T-cell (primary cell): ENCODE measurements around the gene PTPRD. TPM values are rescaled to one million over a fixed set of nuclear protein-coding genes. Genes with fewer than 3 reads are reported as not detected.

Experiments
- ATAC-seq, 4 experiments: fragments of 200-7000 bp in 3 of 4; fragments of 150-1000 bp in 1 of 4; cut with Tn5 transposase; replicated peaks in 1 of 4; 1 replicate in 3 of 4; 2 replicates in 1 of 4; pipeline ENCODE4 v1.10.0; 2021; ENCODE audit warnings: moderate library complexity in 3 of 4, mild to moderate bottlenecking in 2 of 4, moderate number of reproducible peaks in 1 of 4
- CTCF ChIA-PET, 2 donors: fragments of 300-600 bp; sonication (Branson Sonifier 250); formaldehyde crosslinking; loops; one replicate each; lab custom pipeline; 2022; ENCODE audit warnings: antibody characterized with exemption in 2 of 2; lab: Charles Lee
- POLR2A ChIA-PET, 2 donors: fragments of 300-600 bp; sonication (Branson Sonifier 250); formaldehyde crosslinking; loops; one replicate each; lab custom pipeline; 2022; ENCODE audit warnings: antibody characterized with exemption in 2 of 2; lab: Charles Lee
- DNase-seq, 35 experiments: peaks; one replicate each; pipeline versions ENCODE4 v3.0.0 to v3.0.0-alpha.2; 2013 to 2023
- H3K27ac ChIP-seq: one replicate; pipeline ENCODE4 v1.5.1; 2013; ENCODE audit warnings: low read length
- H3K27me3 ChIP-seq, 2 experiments: replicated peaks in 1 of 2; 1 replicate in 1 of 2; 2 replicates in 1 of 2; pipeline versions ENCODE4 v1.6.1 to v1.7.0; 2013; ENCODE audit warnings: low read length in 1 of 2, mixed read lengths in 1 of 2; ENCODE audit not compliant: control insufficient read depth in 2 of 2, insufficient read depth in 2 of 2; ENCODE audit errors: extremely low read depth in 1 of 2
- H3K36me3 ChIP-seq, 2 donors: 1 replicate in 1 of 2; 2 replicates in 1 of 2; pipeline versions ENCODE4 v1.6.1 to v1.7.0; 2013; ENCODE audit warnings: low read length in 1 of 2; ENCODE audit not compliant: control insufficient read depth in 2 of 2, insufficient read depth in 1 of 2; ENCODE audit errors: extremely low read depth in 1 of 2
- H3K4me1 ChIP-seq, 2 experiments: 1 replicate in 1 of 2; 2 replicates in 1 of 2; pipeline versions ENCODE4 v1.6.1 to v1.7.0; 2013; ENCODE audit warnings: low read length in 2 of 2, mixed read lengths in 1 of 2; ENCODE audit not compliant: insufficient read depth in 2 of 2, control insufficient read depth in 1 of 2; ENCODE audit errors: extremely low read depth in 1 of 2
- H3K4me3 ChIP-seq, 2 donors: 1 replicate in 1 of 2; 2 replicates in 1 of 2; pipeline versions ENCODE4 v1.5.1 to v1.7.0; 2013; ENCODE audit warnings: mild to moderate bottlenecking in 2 of 2, low read length in 1 of 2, moderate library complexity in 1 of 2; ENCODE audit not compliant: control insufficient read depth in 1 of 2; ENCODE audit errors: extremely low read depth in 1 of 2
- H3K9me3 ChIP-seq: 2 replicates; pipeline ENCODE4 v1.7.0; 2013
- H3K27ac Mint-ChIP-seq, 2 donors: one replicate each; pipeline ENCODE4 v1.8.0; 2020 to 2021; ENCODE audit warnings: mild to moderate bottlenecking in 2 of 2, mixed read lengths in 2 of 2
- H3K27me3 Mint-ChIP-seq, 2 donors: one replicate each; pipeline ENCODE4 v1.8.0; 2021 to 2022; ENCODE audit warnings: mixed read lengths in 2 of 2
- H3K36me3 Mint-ChIP-seq: one replicate; pipeline ENCODE4 v1.8.0; 2021; ENCODE audit warnings: mixed read lengths
- H3K4me1 Mint-ChIP-seq, 3 donors: one replicate each; pipeline ENCODE4 v1.8.0; 2020 to 2022; ENCODE audit warnings: mixed read lengths in 3 of 3, mild to moderate bottlenecking in 1 of 3
- H3K4me3 Mint-ChIP-seq, 3 donors: one replicate each; pipeline ENCODE4 v1.8.0; 2020 to 2022; ENCODE audit warnings: mild to moderate bottlenecking in 3 of 3, mixed read lengths in 3 of 3, moderate library complexity in 3 of 3
- H3K9me3 Mint-ChIP-seq, 3 donors: one replicate each; pipeline ENCODE4 v1.8.0; 2020 to 2022; ENCODE audit warnings: mixed read lengths in 3 of 3
- WGBS: methylation state at CpG from one replicate; pipeline ENCODE4 v1.1.5; 2013; ENCODE audit warnings: missing lambda C conversion rate; ENCODE audit not compliant: insufficient coverage; 5-methylcytosine and 5-hydroxymethylcytosine counted together
- total RNA-seq, 35 experiments: library from RNA in 6 of 35; stranded (reverse) in 6 of 35; fragments of 120-200 nt in 1 of 35; gene quantifications; one replicate each; pipeline versions ENCODE4 v1.2.1 to v1.2.4 and lab custom pipeline; 2013 to 2026

Gene PTPRD
- total RNA-seq, 5 donors from 2014 or later (not counting 1 experiment from before 2014, with no cell fraction given), result 0.13 to 0.61 (median 0.38) TPM; not detected in 2

GRCh38 chr9:9283159-9283986 lies 1329.4 kb downstream of the PTPRD start:
- H3K4me3 ChIP-seq, result no peak overlapping the region

GRCh38 chr9:9275601-9276000 lies 1337.2 kb downstream of the PTPRD start:
- no peaks in the 10 kb centered on the region for H3K27me3 ChIP-seq
- H3K27ac ChIP-seq, result no peak overlapping the region
- WGBS, result no CpG with 5 or more reads among the region's 4 CpGs
- ChIA-PET CTCF (no interaction called here), POLR2A (no interaction called here)
- no peaks in the 10 kb centered on the region for H3K9me3 ChIP-seq
- Mint-ChIP-seq H3K27me3 (no peaks in the 10 kb centered on the region), H3K27ac (no peak overlapping the region), H3K4me1 (no peaks in the 10 kb centered on the region), H3K4me3 (no peak overlapping the region), H3K9me3 (peaks cover 0 to 8% (median 0%) of the 10 kb centered on the region in 3 donors), H3K36me3 (no peaks in the 10 kb centered on the region)
- H3K36me3 ChIP-seq, result no peaks in the 10 kb centered on the region
- no peak overlapping the region for H3K4me3 ChIP-seq
- no peaks in the 10 kb centered on the region for H3K4me1 ChIP-seq
- ATAC-seq, result no peak
- no peak for DNase-seq

More at GRCh38 chr9:9283159-9283986, 1329.4 kb downstream of the PTPRD start:
- no peaks in the 10 kb centered on the region for H3K27me3 ChIP-seq
- no peak for DNase-seq
- no peak for ATAC-seq
- peaks cover 0 to 7% (median 4%) of the 10 kb centered on the region in 3 donors for H3K9me3 Mint-ChIP-seq
- no peak overlapping the region for H3K27ac ChIP-seq
- H3K36me3 Mint-ChIP-seq, result no peaks in the 10 kb centered on the region
- H3K9me3 ChIP-seq, result no peaks in the 10 kb centered on the region
- H3K4me3 Mint-ChIP-seq, result no peak overlapping the region
- no peaks in the 10 kb centered on the region for H3K4me1 Mint-ChIP-seq
- CTCF ChIA-PET, result no interaction called here
- no peak overlapping the region for H3K27ac Mint-ChIP-seq
- no peaks in the 10 kb centered on the region for H3K4me1 ChIP-seq
- POLR2A ChIA-PET, result no interaction called here
- H3K36me3 ChIP-seq, result no peaks in the 10 kb centered on the region
- no CpG with 5 or more reads among the region's 2 CpGs for WGBS
- H3K27me3 Mint-ChIP-seq, result no peaks in the 10 kb centered on the region

GRCh38 chr9:9257999-9258498 lies 1354.8 kb downstream of the PTPRD start:
- DNase-seq (no peak), ATAC-seq (no peak)
- WGBS, result no CpG with 5 or more reads among the region's 3 CpGs
- Mint-ChIP-seq H3K36me3 (no peaks in the 10 kb centered on the region), H3K27me3 (no peaks in the 10 kb centered on the region), H3K9me3 (peaks cover 2 to 17% (median 4%) of the 10 kb centered on the region in 3 donors), H3K4me1 (no peaks in the 10 kb centered on the region), H3K27ac (no peak overlapping the region), H3K4me3 (no peak overlapping the region)
- no peak overlapping the region for H3K27ac ChIP-seq
- ChIA-PET CTCF (no interaction called here), POLR2A (no interaction called here)
- no peaks in the 10 kb centered on the region for H3K4me1 ChIP-seq
- H3K9me3 ChIP-seq, result no peaks in the 10 kb centered on the region
- no peak overlapping the region for H3K4me3 ChIP-seq
- H3K27me3 ChIP-seq, result no peaks in the 10 kb centered on the region
- no peaks in the 10 kb centered on the region for H3K36me3 ChIP-seq

GRCh38 chr9:9246726-9247125 lies 1366.1 kb downstream of the PTPRD start:
- H3K4me1 ChIP-seq, result no peaks in the 10 kb centered on the region
- ChIA-PET CTCF (no interaction called here), POLR2A (no interaction called here)

GRCh38 chr9:9231946-9232345 lies 1380.9 kb downstream of the PTPRD start:
- CTCF ChIA-PET, result interaction anchor here in 1 of 2 donors (0.5 kb wide), 1 partner anchor 324 kb away, joined by 3 read pairs; no protein-coding TSS in a partner anchor

More at GRCh38 chr9:9246726-9247125, 1366.1 kb downstream of the PTPRD start:
- ATAC-seq (no peak), DNase-seq (no peak)
- Mint-ChIP-seq H3K4me1 (no peaks in the 10 kb centered on the region), H3K36me3 (no peaks in the 10 kb centered on the region), H3K27ac (no peak overlapping the region), H3K4me3 (no peak overlapping the region), H3K27me3 (no peaks in the 10 kb centered on the region), H3K9me3 (peaks cover 3 to 13% (median 9%) of the 10 kb centered on the region in 3 donors)
- H3K27ac ChIP-seq, result no peak overlapping the region
- 29% methylated on average over 1 of the region's 2 CpGs for WGBS
- no peaks in the 10 kb centered on the region for H3K36me3 ChIP-seq
- no peak overlapping the region for H3K4me3 ChIP-seq
- no peaks in the 10 kb centered on the region for H3K9me3 ChIP-seq
- H3K27me3 ChIP-seq, result no peaks in the 10 kb centered on the region

GRCh38 chr9:9229269-9229668 lies 1383.5 kb downstream of the PTPRD start:
- ChIA-PET CTCF (no interaction called here), POLR2A (no interaction called here)
- Mint-ChIP-seq H3K4me1 (no peaks in the 10 kb centered on the region), H3K27ac (no peak overlapping the region), H3K36me3 (no peaks in the 10 kb centered on the region), H3K27me3 (no peaks in the 10 kb centered on the region), H3K4me3 (no peak overlapping the region), H3K9me3 (peaks cover 7 to 12% (median 12%) of the 10 kb centered on the region in 3 donors)
- no peaks in the 10 kb centered on the region for H3K27me3 ChIP-seq
- ATAC-seq (no peak), DNase-seq (no peak)
- no peaks in the 10 kb centered on the region for H3K9me3 ChIP-seq
- no peak overlapping the region for H3K4me3 ChIP-seq
- WGBS, result 100% methylated on average over 1 of the region's 3 CpGs
- no peaks in the 10 kb centered on the region for H3K4me1 ChIP-seq
- no peaks in the 10 kb centered on the region for H3K36me3 ChIP-seq
- no peak overlapping the region for H3K27ac ChIP-seq

More at GRCh38 chr9:9231946-9232345, 1380.9 kb downstream of the PTPRD start:
- no peaks in the 10 kb centered on the region for H3K27me3 ChIP-seq
- Mint-ChIP-seq H3K4me1 (no peaks in the 10 kb centered on the region), H3K4me3 (no peak overlapping the region), H3K27me3 (no peaks in the 10 kb centered on the region), H3K9me3 (peaks cover 15 to 24% (median 16%) of the 10 kb centered on the region in 3 donors), H3K27ac (no peak overlapping the region), H3K36me3 (no peaks in the 10 kb centered on the region)
- ATAC-seq (no peak), DNase-seq (no peak)
- no peaks in the 10 kb centered on the region for H3K4me1 ChIP-seq
- H3K27ac ChIP-seq, result no peak overlapping the region
- H3K4me3 ChIP-seq, result no peak overlapping the region
- H3K36me3 ChIP-seq, result no peaks in the 10 kb centered on the region
- POLR2A ChIA-PET, result no interaction called here
- H3K9me3 ChIP-seq, result no peaks in the 10 kb centered on the region
